ENCODE data around the gene PIK3CD. TPM values are rescaled to one million over a fixed set of nuclear protein-coding genes. Genes with fewer than 3 reads are reported as not detected.

PIK3CD gene
- total RNA-seq, 1 donor = 3.0 TPM

- H3K4me3 ChIP-seq (ENCODE audit: low read depth, low read length) = no peak overlapping the region
- TF ChIP-seq CTCF (IDR thresholded peaks at IDR 0.05; ENCODE audit: insufficient read depth, low read length) = no peak
- no peak for DNase-seq (ENCODE audit: low read depth)
Observed at GRCh38 chr1:9631613-9632012, 19.9 kb upstream of the PIK3CD start.

- no peak for DNase-seq (ENCODE audit: low read depth)
- H3K4me3 ChIP-seq (ENCODE audit: low read depth, low read length) = no peak overlapping the region
- no peak for TF ChIP-seq CTCF (IDR thresholded peaks at IDR 0.05; ENCODE audit: insufficient read depth, low read length)
Observed at GRCh38 chr1:9633493-9633892, 18.0 kb upstream of the PIK3CD start.

- TF ChIP-seq CTCF (IDR thresholded peaks at IDR 0.05; ENCODE audit: insufficient read depth, low read length) = no peak
- DNase-seq (ENCODE audit: low read depth) = no peak
- H3K4me3 ChIP-seq (ENCODE audit: low read depth, low read length) = no peak overlapping the region
Observed at GRCh38 chr1:9634582-9634981, 16.9 kb upstream of the PIK3CD start.

- DNase-seq (ENCODE audit: low read depth) = no peak
- no peak for TF ChIP-seq CTCF (IDR thresholded peaks at IDR 0.05; ENCODE audit: insufficient read depth, low read length)
- H3K4me3 ChIP-seq (ENCODE audit: low read depth, low read length) = no peak overlapping the region
Observed at GRCh38 chr1:9639227-9639626, 12.3 kb upstream of the PIK3CD start.

- no peak overlapping the region for H3K4me3 ChIP-seq (ENCODE audit: low read depth, low read length)
Observed at GRCh38 chr1:9643351-9644256, 7.9 kb upstream of the PIK3CD start.

GRCh38 chr1:9646037-9646436 lies 5.5 kb upstream of the PIK3CD start:
- DNase-seq (ENCODE audit: low read depth) = no peak
- H3K4me3 ChIP-seq (ENCODE audit: low read depth, low read length) = no peak overlapping the region
- no peak for TF ChIP-seq CTCF (IDR thresholded peaks at IDR 0.05; ENCODE audit: insufficient read depth, low read length)

More at GRCh38 chr1:9643351-9644256, 7.9 kb upstream of the PIK3CD start:
- no peak for DNase-seq (ENCODE audit: low read depth)
- no peak for TF ChIP-seq CTCF (IDR thresholded peaks at IDR 0.05; ENCODE audit: insufficient read depth, low read length)
